T-helper 2 cell treated with Interferon-gamma antibody and Interleukin-4, amounts not matched to agents 100 ng/mL and 5 ng/mL, for 36 hours (primary cell): Measurements from ENCODE around the gene BRD3OS. TPM values are rescaled to one million over a fixed set of nuclear protein-coding genes. Genes with fewer than 3 reads are reported as not detected.

Source experiments
- intact Hi-C: fragments of 100-400 bp; cut with micrococcal nuclease; formaldehyde crosslinking; loops from one replicate; pipeline ENCODE4 v1.15.1; 2023
- total RNA-seq: library from RNA; stranded (reverse); gene quantifications from 2 replicates; pipeline ENCODE4 v1.2.3, GENCODE V29; 2022

The BRD3OS gene
- total RNA-seq, 1 donor from 2014 or later = 12.2 TPM

DNA sequence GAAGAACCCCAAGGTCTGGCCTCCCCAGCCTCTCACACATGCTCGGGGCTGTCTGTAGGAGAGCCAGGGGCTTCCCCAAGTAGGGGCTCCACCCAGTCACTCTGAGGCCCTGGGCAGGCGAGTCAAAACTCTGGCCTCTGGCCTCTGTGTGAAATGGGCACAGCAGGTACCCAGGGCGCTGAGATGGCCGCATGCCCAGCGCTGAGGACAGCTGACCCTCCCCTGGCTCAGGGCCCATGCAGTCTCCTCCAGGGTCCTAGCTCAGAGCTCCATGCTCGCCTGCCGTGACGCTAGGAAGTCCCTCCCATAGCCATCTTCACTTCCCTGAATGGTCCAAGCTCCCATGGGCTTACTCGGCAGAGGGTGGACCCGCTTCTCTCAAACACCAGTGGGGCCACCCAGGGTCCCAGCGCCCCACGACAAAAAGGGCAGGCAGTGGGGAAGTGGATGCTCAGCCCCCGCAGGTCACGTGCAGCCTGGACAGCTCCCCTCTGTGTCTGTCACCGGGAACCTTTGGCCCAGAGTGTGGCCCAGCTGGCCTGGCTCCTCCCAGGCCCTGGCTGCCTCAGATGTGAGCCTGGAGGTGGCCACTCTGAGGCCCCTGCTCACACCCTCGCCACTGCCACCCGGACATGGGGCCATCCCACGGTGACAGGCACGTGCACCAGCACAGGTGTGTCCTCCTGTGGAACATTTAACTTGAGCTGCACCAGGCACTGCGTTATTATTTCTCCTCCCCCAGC is 21.0 kb upstream of the BRD3OS start:
- intact Hi-C loops = no loop called here

DNA sequence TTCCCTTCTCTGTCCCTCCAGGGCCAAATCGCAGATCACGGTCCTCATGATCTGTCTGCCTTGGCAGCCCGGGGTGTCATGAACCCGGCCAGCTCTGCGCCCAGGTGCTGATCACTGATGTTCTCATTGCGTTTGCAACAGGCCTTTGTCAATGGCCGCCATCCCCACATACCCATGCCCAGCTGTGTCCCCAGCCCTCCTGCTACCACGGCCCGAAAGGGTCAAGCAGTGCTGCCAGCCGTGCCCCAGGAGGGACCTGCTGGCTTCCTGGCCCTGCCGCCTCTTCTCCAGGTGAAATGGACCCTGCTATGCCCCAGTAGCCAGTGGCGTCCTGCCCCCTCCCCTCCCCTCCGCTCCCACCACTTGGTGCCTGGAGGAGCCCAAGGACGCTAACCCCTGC is 20.4 kb upstream of the BRD3OS start:
- intact Hi-C loops = no loop called here

DNA sequence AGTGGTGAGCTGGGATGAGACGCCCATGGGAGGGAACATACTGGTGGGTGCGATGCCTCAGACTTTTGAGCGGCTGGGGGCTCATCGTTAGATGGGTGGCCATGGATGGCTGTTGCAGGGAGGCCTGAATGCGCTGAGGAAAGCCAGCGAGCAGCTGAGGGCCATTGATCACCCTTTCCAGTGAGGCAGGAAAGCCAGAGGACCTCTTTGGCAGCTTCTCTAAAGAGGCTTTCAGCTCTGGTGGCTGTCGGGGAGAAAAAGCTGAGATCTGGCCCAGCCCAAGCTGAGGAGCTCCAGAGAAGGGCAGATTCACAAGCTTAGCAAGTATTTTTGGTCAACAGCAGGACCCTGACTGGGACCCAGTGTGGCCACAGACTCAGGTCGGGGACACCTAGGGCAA is 19.9 kb upstream of the BRD3OS start:
- intact Hi-C loops = no loop called here

DNA sequence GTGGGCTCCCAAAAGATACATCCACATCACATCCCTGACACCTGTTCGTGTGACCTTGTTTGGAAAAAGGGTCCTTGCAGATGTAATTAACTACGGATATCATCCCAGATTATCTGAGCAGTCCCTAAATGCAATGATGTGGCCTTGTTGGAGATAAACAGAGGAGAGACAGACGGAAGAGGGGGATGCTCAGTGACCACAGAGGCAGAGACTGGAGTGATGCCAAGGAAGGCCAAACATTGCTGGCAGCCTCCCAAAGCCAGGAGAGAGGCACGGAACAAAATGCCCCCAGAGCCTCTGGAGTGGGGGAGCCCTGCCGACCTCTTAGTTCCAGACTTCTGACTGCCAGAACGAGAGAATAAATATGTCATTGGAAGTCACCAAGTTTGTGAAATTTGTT is 18.1 kb upstream of the BRD3OS start:
- intact Hi-C loops = no loop called here

DNA sequence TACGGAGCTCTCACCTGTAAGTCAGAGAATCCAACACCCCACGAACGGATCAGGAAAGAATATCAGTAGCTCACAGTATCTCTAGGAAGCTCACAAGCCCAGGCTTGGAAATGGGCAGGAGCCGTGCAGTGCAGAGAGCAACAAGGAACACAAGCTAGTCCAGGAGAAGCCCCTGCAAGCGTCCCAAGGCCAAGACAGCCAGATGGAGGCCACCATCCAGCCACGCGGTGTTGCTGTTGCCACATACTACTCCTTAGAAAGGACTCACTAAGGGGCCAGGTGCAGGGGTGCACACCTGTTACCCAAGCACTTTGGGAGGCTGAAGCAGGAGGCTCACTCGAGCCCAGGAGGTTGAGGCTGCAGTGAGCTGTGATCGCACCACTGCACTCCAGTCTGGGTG is 17.7 kb upstream of the BRD3OS start:
- intact Hi-C loops = no loop called here

DNA sequence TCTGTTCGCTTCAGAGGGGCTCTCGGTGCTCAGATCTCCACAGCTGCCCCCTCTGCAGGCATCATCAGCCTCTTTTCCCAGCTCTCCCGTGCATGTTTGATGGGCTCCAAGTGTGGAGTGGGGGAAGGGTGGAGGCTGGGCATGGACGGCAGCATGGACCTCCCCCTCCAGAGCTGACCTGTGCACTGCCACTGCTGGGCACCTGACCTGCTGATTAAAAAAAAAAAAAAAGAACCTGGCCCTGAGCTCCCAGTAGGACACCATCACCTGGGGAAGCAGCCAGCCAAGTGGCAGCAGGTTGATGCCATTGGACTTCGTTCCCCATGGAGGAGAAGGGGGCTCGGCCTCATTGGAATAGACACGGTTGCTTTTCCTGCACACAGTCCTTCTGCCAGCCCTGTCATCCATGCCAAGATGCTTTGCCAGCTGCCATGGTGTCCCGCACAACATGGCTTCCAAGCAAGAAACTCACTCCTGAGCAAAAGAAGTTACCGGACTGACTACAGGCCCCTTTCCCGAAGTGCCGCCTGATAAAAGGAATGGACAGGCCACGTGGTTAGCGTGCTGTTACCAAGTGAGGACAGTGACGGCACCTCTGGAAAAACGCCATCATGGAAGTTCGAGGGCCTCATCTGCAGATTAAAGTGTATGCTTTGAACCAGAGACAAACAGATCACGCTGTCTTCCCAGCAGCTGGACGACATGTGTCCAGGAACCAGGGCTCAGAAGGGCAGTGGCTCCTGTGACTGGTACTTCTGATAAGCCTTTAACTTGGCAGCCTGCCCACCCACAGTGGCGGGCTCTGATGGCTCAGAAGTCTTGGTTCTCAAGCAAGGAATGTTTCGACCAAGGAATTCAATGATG is 14.7 kb upstream of the BRD3OS start:
- intact Hi-C loops = no loop called here

DNA sequence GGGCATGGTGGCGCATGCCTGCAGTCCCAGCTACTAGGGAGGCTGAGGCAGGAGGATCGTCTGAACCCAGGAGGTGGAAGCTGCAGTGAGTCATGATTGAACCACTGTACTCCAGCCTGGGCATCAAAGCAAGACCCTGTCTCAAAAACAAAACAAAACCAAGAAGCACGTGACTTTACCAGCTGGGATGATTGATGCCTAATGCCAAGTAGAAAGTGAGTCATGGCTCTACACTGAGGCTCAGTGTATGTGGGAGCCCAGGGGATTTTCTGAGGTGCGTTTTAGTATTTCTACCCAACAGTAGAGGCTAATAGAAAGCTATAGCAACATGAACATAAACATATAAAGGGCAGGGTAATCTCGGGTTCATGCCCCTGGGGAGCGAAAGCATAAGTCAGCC is 13.9 kb upstream of the BRD3OS start:
- intact Hi-C loops = no loop called here

DNA sequence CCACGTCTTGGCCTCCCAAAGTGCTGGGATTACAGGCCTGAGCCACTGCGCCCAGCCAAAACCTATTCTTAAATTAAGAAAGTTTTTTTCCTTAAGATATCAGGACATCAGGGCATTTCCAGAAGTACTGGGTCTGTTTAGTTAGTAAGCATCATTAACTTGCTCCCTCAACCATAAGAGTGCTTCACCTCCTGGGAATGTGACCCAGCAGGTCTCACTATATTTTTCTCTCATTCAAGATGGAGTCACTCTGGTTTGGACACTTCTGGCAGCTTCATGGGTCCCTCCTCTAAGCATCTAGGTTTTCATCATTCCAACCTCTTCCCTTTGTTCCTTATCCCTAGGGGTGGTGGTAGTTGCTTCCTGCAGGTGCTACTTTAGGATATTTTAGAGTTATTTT is 10.3 kb upstream of the BRD3OS start:
- intact Hi-C loops = no loop called here

DNA sequence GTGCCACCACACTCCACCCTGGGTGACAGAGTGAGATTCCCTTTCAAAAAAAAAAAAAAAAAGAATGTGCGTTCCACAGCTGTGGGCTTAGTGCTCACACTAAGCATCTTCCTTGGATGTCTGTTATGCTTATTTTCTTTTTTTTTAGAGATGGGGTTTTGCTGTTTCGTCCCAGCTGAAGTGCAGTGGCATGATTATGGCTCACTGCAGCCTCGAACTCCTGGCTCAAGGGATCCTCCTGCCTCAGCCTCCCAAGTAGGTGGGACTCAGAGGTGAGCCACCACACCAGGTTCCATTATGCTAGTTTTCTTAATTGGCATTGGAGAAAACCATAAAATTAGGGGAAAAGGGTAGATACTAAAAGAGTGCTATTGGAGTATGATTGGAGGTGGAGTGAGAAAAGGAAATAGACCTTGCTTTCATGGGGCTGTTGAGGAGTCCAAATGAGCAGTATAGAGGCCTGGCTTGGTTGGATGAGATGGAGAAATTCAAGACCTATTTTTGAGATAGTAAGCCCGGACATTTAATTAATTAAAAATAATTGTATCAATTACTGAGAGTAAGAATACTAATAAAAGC is 978 bp upstream of the BRD3OS start:
- intact Hi-C loops = no loop called here

DNA sequence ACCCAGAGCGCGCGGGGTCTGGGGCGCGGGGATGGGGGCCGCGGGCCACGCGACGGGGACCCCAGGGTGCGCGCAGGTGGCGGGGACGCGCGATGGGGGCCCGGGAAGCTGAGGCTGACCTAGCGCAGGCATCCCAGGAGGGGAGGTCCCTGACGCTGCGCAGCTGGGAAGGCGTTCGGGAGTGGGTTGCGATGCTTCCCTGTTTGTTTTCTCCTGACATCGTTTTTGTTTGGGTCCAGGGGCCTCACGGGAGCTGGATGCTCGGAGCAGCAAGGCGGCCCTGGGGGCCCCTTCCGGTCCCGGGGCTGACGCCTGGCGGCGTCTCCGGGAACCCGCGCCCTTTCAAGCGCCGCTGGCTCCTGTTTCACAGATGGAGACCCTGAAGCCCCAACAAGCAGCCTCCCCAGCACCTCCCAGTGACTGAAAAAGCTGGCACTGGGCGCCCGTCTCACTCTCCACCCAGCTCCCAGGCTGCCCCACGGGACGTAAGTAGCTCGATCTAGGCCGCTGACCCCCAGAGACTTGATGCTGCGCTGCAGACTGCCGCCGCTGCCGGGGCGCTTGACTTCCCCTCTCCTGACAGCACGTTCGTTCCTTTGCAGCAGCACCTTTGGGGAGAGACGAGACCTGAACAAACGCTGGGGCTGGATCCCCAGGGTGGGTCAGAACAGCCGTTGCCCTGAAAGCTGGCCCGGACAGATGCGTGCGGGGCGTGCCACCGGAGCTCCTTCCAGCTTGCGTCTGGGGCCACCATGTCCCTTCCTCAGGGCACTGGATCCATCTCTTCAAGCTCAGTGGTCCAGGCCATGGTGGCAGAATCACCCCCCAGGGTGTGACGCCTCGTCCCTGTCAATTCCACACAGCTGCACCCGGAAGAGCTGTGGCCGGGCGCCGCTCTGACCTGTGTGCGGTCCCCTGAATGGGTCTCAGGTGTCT is 593 bp downstream of the BRD3OS start:
- intact Hi-C loops = loop anchor here (1.0 kb wide), 4 partner anchors 32 to 567 kb away; partner anchors contain the start of genes BRD3 and CACFD1

DNA sequence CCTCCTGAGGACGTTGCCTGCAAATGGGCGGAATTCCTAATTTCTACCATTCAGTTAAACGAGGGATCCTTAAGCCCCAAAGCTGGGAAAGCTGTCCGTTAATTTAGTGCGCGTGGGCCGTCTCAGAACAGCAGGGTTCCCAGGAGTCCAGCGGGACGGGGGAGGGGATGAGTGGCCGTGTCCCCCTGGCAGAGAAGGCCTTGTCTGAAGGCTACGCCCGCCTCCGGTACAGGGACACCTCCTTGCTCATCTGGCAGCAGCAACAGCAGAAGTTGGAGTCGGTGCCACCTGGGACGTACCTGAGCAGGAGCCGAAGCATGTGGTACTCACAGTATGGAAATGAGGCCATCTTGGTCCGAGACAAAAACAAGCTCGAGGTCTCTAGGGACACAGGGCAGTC is 1.3 kb downstream of the BRD3OS start:
- intact Hi-C loops = no loop called here

DNA sequence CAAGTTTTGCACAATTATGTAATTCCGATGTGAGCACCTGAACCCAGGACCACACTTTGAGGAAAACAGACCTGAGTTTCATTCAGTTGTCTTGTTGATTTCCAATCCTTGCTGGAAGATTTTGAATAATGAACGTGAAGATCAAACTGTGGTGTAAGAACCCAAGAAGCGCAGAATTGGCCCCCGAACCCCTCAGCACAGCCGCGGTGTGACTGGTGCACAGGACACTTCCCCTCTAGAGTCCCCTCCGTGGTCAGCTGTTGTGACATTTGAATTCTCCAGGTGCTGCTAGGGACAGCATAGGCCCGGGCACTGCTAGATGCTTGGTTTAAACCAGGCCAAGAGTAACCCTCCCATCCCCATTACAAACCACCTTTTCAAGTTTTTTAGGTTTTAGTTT is 1.7 kb downstream of the BRD3OS start:
- intact Hi-C loops = no loop called here

DNA sequence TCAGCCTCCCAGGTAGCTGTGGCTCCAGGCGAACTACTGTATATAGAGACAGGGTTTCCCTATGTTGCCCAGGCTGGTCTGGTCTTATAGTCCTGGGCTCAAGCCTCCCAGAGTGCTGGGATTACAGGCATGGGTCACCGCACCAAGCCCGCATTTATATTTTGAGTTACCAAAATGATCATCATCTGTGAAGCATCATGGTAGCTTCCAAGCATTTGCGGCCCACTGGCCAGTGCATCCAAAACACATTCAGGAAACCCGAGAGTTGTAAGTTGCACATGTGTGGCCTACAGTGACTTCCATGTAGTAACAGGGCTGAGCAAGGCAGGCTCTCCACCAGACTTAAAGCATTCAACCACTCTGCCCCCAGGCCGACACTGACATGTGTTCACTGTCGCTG is 2.3 kb downstream of the BRD3OS start:
- intact Hi-C loops = no loop called here

DNA sequence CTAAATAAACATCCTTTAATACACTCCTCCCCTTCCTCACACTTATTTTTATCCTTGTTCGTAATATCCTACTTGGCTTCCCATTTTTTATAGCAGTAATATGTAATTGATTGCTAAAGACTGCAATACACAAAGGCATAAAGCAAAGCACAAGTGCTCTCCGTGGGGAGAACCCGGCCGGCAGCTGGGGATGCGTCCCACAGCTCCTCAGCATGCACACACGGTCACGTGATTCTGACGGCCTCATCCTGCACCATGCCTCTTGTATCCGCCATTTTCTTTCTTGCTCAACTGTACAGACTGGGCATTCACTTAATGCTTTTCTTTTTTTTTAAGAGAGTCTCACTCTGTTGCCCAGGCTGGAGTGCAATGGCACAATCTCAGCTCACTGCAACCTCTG is 2.8 kb downstream of the BRD3OS start:
- intact Hi-C loops = no loop called here

DNA sequence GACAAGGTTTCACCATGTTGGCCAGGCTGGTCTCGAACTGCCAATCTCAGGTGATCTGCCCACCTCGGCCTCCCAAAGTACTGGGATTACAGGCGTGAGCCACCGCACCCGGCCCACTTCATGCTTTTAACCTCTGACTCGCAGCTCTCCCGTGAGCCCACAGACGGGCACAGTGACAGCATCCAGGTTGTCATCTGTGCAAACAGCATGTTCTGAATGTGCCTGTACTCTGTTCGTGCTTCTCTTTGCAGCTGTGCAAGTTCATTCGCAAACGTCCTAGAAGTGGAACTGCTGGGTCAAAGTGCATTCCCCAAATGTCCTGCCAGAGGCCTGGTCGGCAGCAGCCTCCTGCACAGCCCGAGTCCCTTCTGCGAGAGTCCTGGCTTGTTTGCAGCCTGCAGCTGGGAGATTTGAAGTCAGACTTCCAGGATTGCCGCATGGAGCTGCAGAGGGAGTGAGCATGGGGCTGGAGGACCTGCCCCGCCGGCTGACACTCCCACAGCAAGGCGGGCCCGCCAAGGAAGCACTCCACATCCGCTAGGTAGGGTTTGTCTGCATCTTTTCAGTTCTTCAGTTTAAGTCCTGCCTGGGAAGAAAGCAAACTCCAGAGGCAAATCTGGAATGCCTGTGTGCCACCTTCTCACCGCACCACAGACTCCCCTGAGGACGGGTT is 3.4 kb downstream of the BRD3OS start:
- intact Hi-C loops = no loop called here

DNA sequence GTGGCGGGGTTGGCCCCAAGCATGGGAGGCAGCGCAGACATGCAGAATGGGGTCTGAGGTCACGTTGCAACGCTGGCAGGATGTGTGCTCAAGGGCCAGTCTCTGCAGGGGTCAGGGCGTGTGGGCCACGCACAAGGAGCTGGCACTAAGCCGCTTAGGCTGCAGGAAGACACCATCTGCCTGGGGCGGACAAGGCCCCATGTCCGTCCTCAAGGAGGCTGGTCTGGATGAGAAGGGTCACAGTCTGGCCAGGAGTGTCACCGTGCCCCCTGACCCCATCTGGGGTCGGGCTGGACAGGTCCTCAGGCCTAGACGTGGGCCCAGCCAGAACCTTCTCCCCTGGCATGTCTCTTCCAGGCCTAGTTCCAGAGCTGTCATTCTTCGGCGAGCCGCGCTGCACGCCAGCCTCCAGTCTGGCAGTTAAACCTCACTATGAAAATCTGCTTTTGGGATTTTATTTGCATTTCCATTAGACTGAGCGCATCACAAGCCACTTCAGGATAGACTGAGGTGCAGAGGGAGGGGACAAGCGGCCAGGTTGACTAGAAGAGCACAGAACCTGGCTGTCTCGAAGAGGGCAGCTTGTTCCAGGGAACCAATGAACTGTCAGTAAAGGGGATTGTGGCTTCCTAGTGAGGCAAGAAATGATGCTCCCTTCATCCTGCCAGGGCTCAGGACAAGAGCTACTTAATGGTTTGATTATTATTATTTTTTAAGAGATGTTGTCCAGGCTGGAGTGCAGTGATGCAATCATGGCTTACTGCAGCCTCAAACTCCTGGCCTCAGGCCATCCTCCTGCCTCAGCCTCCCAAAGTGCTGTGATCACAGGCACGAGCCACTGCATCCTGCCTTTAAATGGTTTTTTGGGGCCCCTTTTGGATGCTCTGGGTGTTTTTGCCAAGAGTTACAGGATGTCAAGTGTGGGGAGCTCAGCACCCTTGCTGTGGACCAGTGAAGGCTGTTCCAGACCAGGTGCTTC is 4.3 kb downstream of the BRD3OS start:
- intact Hi-C loops = no loop called here

DNA sequence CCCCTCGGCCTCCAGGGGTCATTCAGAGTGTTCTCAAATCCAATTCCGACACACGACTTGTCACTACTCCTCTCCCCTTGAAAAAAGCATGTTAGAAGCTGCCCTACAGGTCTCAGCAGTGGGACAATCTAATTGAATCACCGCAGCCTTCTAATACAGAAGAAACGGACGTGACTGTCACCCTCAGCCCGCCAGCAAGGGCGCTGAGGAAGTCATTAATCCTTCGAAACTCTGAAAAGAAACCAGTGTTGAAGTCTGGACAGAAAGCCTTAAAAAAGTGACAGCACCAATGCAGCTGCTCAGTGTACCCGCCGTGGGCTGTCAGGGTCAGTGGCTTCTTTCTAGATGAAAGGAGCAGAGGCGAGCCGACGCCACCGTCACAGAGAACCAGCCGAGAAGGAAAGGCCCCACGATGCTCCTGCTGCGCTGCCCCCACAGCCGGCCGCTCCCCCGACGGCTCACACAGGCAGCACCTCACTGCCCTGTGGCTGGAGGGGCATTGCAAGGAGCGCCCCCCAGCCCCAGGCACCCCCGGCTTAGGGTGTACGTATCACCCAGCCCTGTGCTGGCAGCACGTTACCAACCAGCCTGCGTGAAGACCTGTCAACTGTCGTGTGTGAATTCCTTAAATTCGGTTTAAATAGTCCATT is 5.7 kb downstream of the BRD3OS start:
- intact Hi-C loops = no loop called here

DNA sequence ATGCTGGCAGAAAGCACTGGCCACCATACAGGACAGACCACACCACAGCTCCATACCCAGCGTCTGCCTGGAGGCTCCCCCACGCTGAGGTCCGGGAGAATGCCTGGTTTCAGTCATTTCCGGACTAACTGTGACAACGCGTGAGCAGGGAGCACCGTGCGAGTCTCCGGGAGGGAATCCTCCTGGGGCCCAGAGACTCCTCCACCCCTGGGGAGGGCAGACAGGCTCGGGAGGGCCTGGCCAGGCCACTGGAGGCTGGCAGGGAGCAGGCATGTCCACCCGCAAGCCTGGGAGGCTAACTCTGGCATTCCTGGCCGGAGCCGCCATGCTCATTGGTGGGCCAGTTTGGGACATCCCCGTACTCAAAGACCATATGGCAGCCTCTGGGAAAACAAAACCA is 6.5 kb downstream of the BRD3OS start:
- intact Hi-C loops = no loop called here
